Mucosa of rectum (tissue), 2 donors: ENCODE results near the gene DTNA.

Experiments used
- H3K27ac ChIP-seq, 2 donors: one replicate each; pipeline ENCODE4 v1.7.0; 2013; ENCODE audit warnings: inconsistent platforms in 2 of 2, low read depth in 2 of 2, low read length in 2 of 2
- H3K27me3 ChIP-seq, 2 donors: one replicate each; pipeline ENCODE4 v1.7.0; 2013; ENCODE audit warnings: low read length in 2 of 2; ENCODE audit not compliant: control insufficient read depth in 2 of 2, insufficient read depth in 2 of 2
- H3K36me3 ChIP-seq, 2 donors: one replicate each; pipeline ENCODE4 v1.7.0; 2013; ENCODE audit warnings: low read length in 2 of 2; ENCODE audit not compliant: control insufficient read depth in 2 of 2, insufficient read depth in 2 of 2
- H3K4me1 ChIP-seq, 2 donors: one replicate each; pipeline ENCODE4 v1.7.0; 2013; ENCODE audit warnings: low read length in 2 of 2, mild to moderate bottlenecking in 1 of 2; ENCODE audit not compliant: control insufficient read depth in 2 of 2, insufficient read depth in 2 of 2
- H3K4me3 ChIP-seq, 2 donors: one replicate each; pipeline ENCODE4 v1.7.0; 2013; ENCODE audit warnings: low read length in 2 of 2
- H3K9ac ChIP-seq, 2 donors: one replicate each; pipeline ENCODE4 v1.7.0; 2013; ENCODE audit warnings: low read length in 2 of 2, low read depth in 1 of 2, mild to moderate bottlenecking in 1 of 2
- H3K9me3 ChIP-seq, 2 donors: one replicate each; pipeline ENCODE4 v1.7.0; 2013; ENCODE audit warnings: low read length in 2 of 2; ENCODE audit not compliant: control insufficient read depth in 2 of 2
- donor health status: healthy.
- donor health status: Normal muscosa, but diverticular disease.

Gene DTNA

DNA sequence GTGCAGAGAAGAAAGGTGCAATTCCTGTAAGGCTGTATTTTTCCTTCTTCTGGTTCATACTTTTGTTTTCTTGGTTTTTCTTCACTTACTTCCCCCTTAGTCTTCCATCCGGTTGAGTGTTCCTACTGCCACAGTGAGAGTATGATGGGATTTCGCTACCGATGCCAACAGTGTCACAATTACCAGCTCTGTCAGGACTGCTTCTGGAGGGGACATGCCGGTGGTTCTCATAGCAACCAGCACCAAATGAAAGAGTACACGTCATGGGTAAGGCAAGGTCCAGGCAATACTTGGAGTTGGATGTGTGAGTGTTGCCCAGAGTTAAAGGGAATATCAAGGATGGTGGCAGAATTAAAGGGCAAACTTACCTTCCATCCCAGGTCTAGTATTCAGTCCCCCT, 108.0 kb downstream of the DTNA start:
- Histone ChIP-seq H3K4me3 (no peak overlapping the region), H3K27me3 (no peaks in the 10 kb centered on the region), H3K9ac (no peak overlapping the region), H3K9me3 (no peaks in the 10 kb centered on the region), H3K27ac (no peak overlapping the region), H3K4me1 (no peaks in the 10 kb centered on the region), H3K36me3 (no peaks in the 10 kb centered on the region)

- Histone ChIP-seq H3K36me3 (no peaks in the 10 kb centered on the region), H3K27me3 (no peaks in the 10 kb centered on the region), H3K27ac (no peak overlapping the region), H3K4me1 (no peaks in the 10 kb centered on the region), H3K4me3 (no peak overlapping the region), H3K9ac (no peak overlapping the region), H3K9me3 (no peaks in the 10 kb centered on the region)
Observed at GRCh38 chr18:34820360-34821065, 110.4 kb downstream of the DTNA start.

- H3K36me3 ChIP-seq, result no peaks in the 10 kb centered on the region
- no peak overlapping the region for H3K4me3 ChIP-seq
- no peak overlapping the region for H3K27ac ChIP-seq
- no peak overlapping the region for H3K9ac ChIP-seq
- H3K9me3 ChIP-seq, result no peaks in the 10 kb centered on the region
- H3K4me1 ChIP-seq, result no peaks in the 10 kb centered on the region
- H3K27me3 ChIP-seq, result no peaks in the 10 kb centered on the region
Observed at GRCh38 chr18:34821669-34822210, 111.6 kb downstream of the DTNA start.

DNA sequence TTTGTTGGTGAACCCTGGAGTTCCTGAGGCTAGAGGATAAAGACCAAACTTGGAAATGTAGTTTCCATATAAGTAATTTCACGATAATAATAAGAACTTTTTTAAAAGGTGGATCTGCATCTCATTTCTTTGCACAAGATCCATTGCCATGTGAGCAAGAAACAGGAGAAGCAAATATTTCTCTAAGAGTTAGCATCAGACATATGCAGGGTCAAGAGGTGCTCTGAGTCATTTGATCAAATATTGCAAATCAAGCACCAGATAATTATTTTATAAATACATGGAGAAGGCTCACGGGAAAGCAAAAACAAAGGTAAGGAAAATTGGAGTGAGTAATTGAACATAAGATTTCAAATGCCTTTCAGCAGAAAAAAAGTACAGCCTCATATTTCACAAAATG, 118.0 kb downstream of the DTNA start:
- H3K9me3 ChIP-seq, result no peaks in the 10 kb centered on the region
- H3K27ac ChIP-seq, result no peak overlapping the region
- H3K27me3 ChIP-seq, result no peaks in the 10 kb centered on the region
- H3K36me3 ChIP-seq, result no peaks in the 10 kb centered on the region
- H3K9ac ChIP-seq, result no peak overlapping the region
- H3K4me1 ChIP-seq, result no peaks in the 10 kb centered on the region
- no peak overlapping the region for H3K4me3 ChIP-seq

GRCh38 chr18:34834897-34835296, 124.8 kb downstream of the DTNA start:
- Histone ChIP-seq H3K9ac (no peak overlapping the region), H3K4me3 (no peak overlapping the region), H3K36me3 (no peaks in the 10 kb centered on the region), H3K27me3 (no peaks in the 10 kb centered on the region), H3K9me3 (no peaks in the 10 kb centered on the region), H3K27ac (no peak overlapping the region), H3K4me1 (no peaks in the 10 kb centered on the region)

- Histone ChIP-seq H3K27me3 (no peaks in the 10 kb centered on the region), H3K36me3 (no peaks in the 10 kb centered on the region), H3K9ac (no peak overlapping the region), H3K27ac (no peak overlapping the region), H3K9me3 (no peaks in the 10 kb centered on the region), H3K4me1 (no peaks in the 10 kb centered on the region), H3K4me3 (no peak overlapping the region)
Observed at GRCh38 chr18:34835466-34835865, 125.4 kb downstream of the DTNA start.

GRCh38 chr18:34837769-34838272, 127.7 kb downstream of the DTNA start:
- H3K27ac ChIP-seq, result no peak overlapping the region
- H3K36me3 ChIP-seq, result no peaks in the 10 kb centered on the region
- H3K4me3 ChIP-seq, result no peak overlapping the region
- H3K9ac ChIP-seq, result no peak overlapping the region
- H3K27me3 ChIP-seq, result no peaks in the 10 kb centered on the region
- no peaks in the 10 kb centered on the region for H3K4me1 ChIP-seq
- no peaks in the 10 kb centered on the region for H3K9me3 ChIP-seq

GRCh38 chr18:34838669-34839068, 128.6 kb downstream of the DTNA start:
- Histone ChIP-seq H3K36me3 (no peaks in the 10 kb centered on the region), H3K4me3 (no peak overlapping the region), H3K27ac (no peak overlapping the region), H3K9ac (no peak overlapping the region), H3K4me1 (no peaks in the 10 kb centered on the region), H3K9me3 (no peaks in the 10 kb centered on the region), H3K27me3 (no peaks in the 10 kb centered on the region)

- H3K9ac ChIP-seq, result no peak overlapping the region
Observed at GRCh38 chr18:34840256-34840826, 130.2 kb downstream of the DTNA start.

GRCh38 chr18:34841891-34842290, 131.8 kb downstream of the DTNA start:
- Histone ChIP-seq H3K4me1 (no peaks in the 10 kb centered on the region), H3K27me3 (no peaks in the 10 kb centered on the region), H3K4me3 (no peak overlapping the region), H3K27ac (no peak overlapping the region), H3K9me3 (no peaks in the 10 kb centered on the region), H3K9ac (no peak overlapping the region), H3K36me3 (no peaks in the 10 kb centered on the region)

More at GRCh38 chr18:34840256-34840826, 130.2 kb downstream of the DTNA start:
- Histone ChIP-seq H3K27me3 (no peaks in the 10 kb centered on the region), H3K36me3 (no peaks in the 10 kb centered on the region), H3K9me3 (no peaks in the 10 kb centered on the region), H3K4me3 (no peak overlapping the region), H3K27ac (no peak overlapping the region), H3K4me1 (no peaks in the 10 kb centered on the region)
